ENCODE measurements around the gene FIBP. TPM values are rescaled to one million over a fixed set of nuclear protein-coding genes. Genes with fewer than 3 reads are reported as not detected.

Gene FIBP
- total RNA-seq, 2 donors from 2014 or later = 81.0 to 92.0 TPM

- peaks cover 15% of the 10 kb centered on the region for H3K36me3 ChIP-seq (ENCODE audit: control insufficient read depth, insufficient read depth, low read length)
- H3K4me1 ChIP-seq (ENCODE audit: control insufficient read depth, insufficient read depth, low read length) = peaks cover 7% of the 10 kb centered on the region
- no peak overlapping the region for H3K27ac ChIP-seq (ENCODE audit: low read depth, low read length)
- H3K4me1 Mint-ChIP-seq = no peaks in the 10 kb centered on the region
- TF ChIP-seq CTCF (conservative IDR thresholded peaks at IDR 0.05) = no peak
- no peaks in the 10 kb centered on the region for H3K9me3 ChIP-seq (ENCODE audit: control insufficient read depth, low read length)
- DNase-seq = no peak
- no peak overlapping the region for H3K4me3 ChIP-seq (ENCODE audit: low read length)
- peaks cover 19% of the 10 kb centered on the region for H3K36me3 Mint-ChIP-seq (ENCODE audit: low read depth)
- no peaks in the 10 kb centered on the region for H3K27me3 Mint-ChIP-seq (ENCODE audit: insufficient read depth)
- H3K9ac ChIP-seq (ENCODE audit: extremely low read depth, low read length, poor library complexity, severe bottlenecking) = no peak overlapping the region
- WGBS, 2 experiments (ENCODE audit: insufficient coverage in 1 of 2, insufficient read length in 1 of 2) = 94 to 98% methylated on average over 8 to 10 of the region's 10 CpGs
- no peaks in the 10 kb centered on the region for H3K9me3 Mint-ChIP-seq
- H3K27ac Mint-ChIP-seq = no peak overlapping the region
- no peak overlapping the region for H3K4me3 Mint-ChIP-seq
- H3K27me3 ChIP-seq (ENCODE audit: control insufficient read depth, insufficient read depth, low read length, poor library complexity, severe bottlenecking) = no peaks in the 10 kb centered on the region
Observed at GRCh38 chr11:65921876-65922275, 33.6 kb upstream of the FIBP start.

- H3K27me3 ChIP-seq (ENCODE audit: control insufficient read depth, insufficient read depth, low read length, poor library complexity, severe bottlenecking) = no peaks in the 10 kb centered on the region
- TF ChIP-seq CTCF (conservative IDR thresholded peaks at IDR 0.05) = no peak
- H3K4me1 ChIP-seq (ENCODE audit: control insufficient read depth, insufficient read depth, low read length) = peaks cover 7% of the 10 kb centered on the region
- WGBS, 2 experiments (ENCODE audit: insufficient coverage in 1 of 2, insufficient read length in 1 of 2) = 94% methylated on average over 12 of the region's 12 CpGs; no CpG with 5 or more reads in 1 of the 2 experiments
- no peaks in the 10 kb centered on the region for H3K9me3 Mint-ChIP-seq
- H3K27me3 Mint-ChIP-seq (ENCODE audit: insufficient read depth) = no peaks in the 10 kb centered on the region
- no peaks in the 10 kb centered on the region for H3K4me1 Mint-ChIP-seq
- H3K9me3 ChIP-seq (ENCODE audit: control insufficient read depth, low read length) = no peaks in the 10 kb centered on the region
- peaks cover 19% of the 10 kb centered on the region for H3K36me3 Mint-ChIP-seq (ENCODE audit: low read depth)
- peaks cover 15% of the 10 kb centered on the region for H3K36me3 ChIP-seq (ENCODE audit: control insufficient read depth, insufficient read depth, low read length)
- no peak overlapping the region for H3K27ac ChIP-seq (ENCODE audit: low read depth, low read length)
- no peak for DNase-seq
- H3K9ac ChIP-seq (ENCODE audit: extremely low read depth, low read length, poor library complexity, severe bottlenecking) = no peak overlapping the region
- H3K4me3 ChIP-seq (ENCODE audit: low read length) = no peak overlapping the region
- H3K4me3 Mint-ChIP-seq = peak overlapping the region; percentile 79
- no peak overlapping the region for H3K27ac Mint-ChIP-seq
Observed at GRCh38 chr11:65921033-65921555, 32.8 kb upstream of the FIBP start.

GRCh38 chr11:65920372-65920802 is 32.1 kb upstream of the FIBP start:
- DNase-seq = no peak
- no peaks in the 10 kb centered on the region for H3K9me3 ChIP-seq (ENCODE audit: control insufficient read depth, low read length)
- peak overlapping the region; percentile 79 for H3K4me3 Mint-ChIP-seq
- no peak overlapping the region for H3K27ac ChIP-seq (ENCODE audit: low read depth, low read length)
- H3K27me3 Mint-ChIP-seq (ENCODE audit: insufficient read depth) = no peaks in the 10 kb centered on the region
- no peaks in the 10 kb centered on the region for H3K9me3 Mint-ChIP-seq
- H3K36me3 ChIP-seq (ENCODE audit: control insufficient read depth, insufficient read depth, low read length) = peaks cover 15% of the 10 kb centered on the region
- no peaks in the 10 kb centered on the region for H3K27me3 ChIP-seq (ENCODE audit: control insufficient read depth, insufficient read depth, low read length, poor library complexity, severe bottlenecking)
- H3K4me1 Mint-ChIP-seq = no peaks in the 10 kb centered on the region
- TF ChIP-seq CTCF (conservative IDR thresholded peaks at IDR 0.05) = no peak
- H3K36me3 Mint-ChIP-seq (ENCODE audit: low read depth) = peaks cover 19% of the 10 kb centered on the region
- peak overlapping the region; percentile 38 for H3K9ac ChIP-seq (ENCODE audit: extremely low read depth, low read length, poor library complexity, severe bottlenecking)
- peaks cover 7% of the 10 kb centered on the region for H3K4me1 ChIP-seq (ENCODE audit: control insufficient read depth, insufficient read depth, low read length)
- WGBS, 2 experiments (ENCODE audit: insufficient coverage in 1 of 2, insufficient read length in 1 of 2) = 88 to 90% methylated on average over 11 to 15 of the region's 15 CpGs
- H3K27ac Mint-ChIP-seq = no peak overlapping the region
- H3K4me3 ChIP-seq (ENCODE audit: low read length) = peak overlapping the region; percentile 84
